ENCODE measurements around the gene LONRF2. TPM values are rescaled to one million over a fixed set of nuclear protein-coding genes. Genes with fewer than 3 reads are reported as not detected.

The LONRF2 gene
- total RNA-seq, 1 experiment from 2014 or later, result 1.6 TPM

DNA sequence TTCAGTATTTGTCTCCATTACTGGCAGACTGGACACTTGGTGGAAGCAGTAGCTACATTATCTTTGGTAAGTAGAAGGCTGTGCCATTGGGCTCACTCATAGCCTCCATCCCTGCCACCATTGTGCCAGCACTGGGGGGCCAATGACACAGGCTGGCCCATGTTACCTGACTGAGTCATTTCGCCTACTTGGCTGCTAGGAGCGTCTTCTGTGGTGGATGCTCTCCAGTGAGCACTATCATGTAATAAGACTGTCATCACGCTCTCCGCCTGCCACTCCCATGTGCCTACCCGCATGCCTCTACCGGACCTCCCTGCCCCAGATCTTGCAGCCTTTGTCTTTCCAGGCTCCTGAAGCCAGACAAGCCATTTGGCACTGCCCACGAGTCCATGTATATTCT lies 56.2 kb downstream of the LONRF2 start (continued):
- TF ChIP-seq EGR1 (IDR thresholded peaks at IDR 0.05; ENCODE audit: low read depth) (no peak), EZH2 (IDR thresholded peaks at IDR 0.05) (no peak), JUND (IDR thresholded peaks at IDR 0.05) (no peak), SP1 (IDR thresholded peaks at IDR 0.05; ENCODE audit: low read depth) (no peak), TCF7L2 (IDR thresholded peaks at IDR 0.05; ENCODE audit: borderline replicate concordance, extremely low read depth, insufficient read depth, insufficient read length) (no peak), RAD21 (IDR thresholded peaks at IDR 0.05; ENCODE audit: low read depth) (no peak), POLR2AphosphoS5 (IDR thresholded peaks at IDR 0.05; ENCODE audit: low read depth, low read length) (no peak)
- TF ChIP-seq, protein P1, sequence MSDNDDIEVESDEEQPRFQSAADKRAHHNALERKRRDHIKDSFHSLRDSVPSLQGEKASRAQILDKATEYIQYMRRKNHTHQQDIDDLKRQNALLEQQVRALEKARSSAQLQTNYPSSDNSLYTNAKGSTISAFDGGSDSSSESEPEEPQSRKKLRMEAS (IDR thresholded peaks at IDR 0.05), result no peak

DNA sequence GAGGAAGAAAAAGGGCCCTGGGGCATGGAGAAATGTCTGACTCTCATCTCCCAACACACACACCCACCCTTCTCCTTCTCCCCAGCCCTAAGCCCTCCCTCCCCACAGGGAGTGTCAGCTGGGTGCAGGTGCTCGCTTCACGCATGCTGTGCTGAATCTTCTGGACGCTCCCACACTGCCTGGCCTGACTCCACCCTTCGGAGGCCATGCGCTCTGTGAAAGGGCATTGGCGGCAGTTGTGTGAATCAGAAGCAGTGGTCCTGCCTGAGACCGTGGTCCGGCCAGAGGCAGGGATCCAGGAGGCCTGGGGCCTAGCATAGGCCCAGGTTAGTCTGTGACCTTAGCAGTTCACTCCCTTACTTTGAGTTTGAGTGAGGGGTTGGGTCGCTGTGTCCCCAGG lies 57.1 kb downstream of the LONRF2 start:
- ChIA-PET POLR2A (no interaction called here), CTCF (interaction anchor here (7.1 kb wide), 1 partner anchor 115 kb away, joined by 147 read pairs; no protein-coding TSS in a partner anchor)
- BruUV-seq (replicated peaks), result no TSS peak

More for the DNA sequence above, 57.1 kb downstream of the LONRF2 start:
- Histone ChIP-seq H3K36me3 (ENCODE audit: control insufficient read depth in 1 of 2, insufficient read depth in 2 of 2, low read length in 2 of 2) (no peaks in the 10 kb centered on the region), H3K79me2 (ENCODE audit: insufficient read depth, low read length) (no peaks in the 10 kb centered on the region), H3K27ac (ENCODE audit: low read depth, low read length) (no peak overlapping the region), H3K4me3 (replicated peaks in 1 of 2; ENCODE audit: low read depth in 1 of 2, low read length in 2 of 2) (no peak overlapping the region), H3K27me3 (ENCODE audit: insufficient read depth, low read length) (no peaks in the 10 kb centered on the region), H3K4me2 (ENCODE audit: low read length) (no peak overlapping the region), H2AFZ (ENCODE audit: low read depth, low read length, poor library complexity, severe bottlenecking) (no peak overlapping the region), H3K4me1 (ENCODE audit: control insufficient read depth in 1 of 2, insufficient read depth in 2 of 2, low read length in 2 of 2) (0 out of 4 replicates have a peak, but pooled peaks cover 0 to 6% of the 10 kb centered on the region in 2 experiments), H3K9me3 (ENCODE audit: control insufficient read depth in 1 of 2, insufficient read depth in 1 of 2, low read depth in 1 of 2, low read length in 2 of 2) (peaks cover 0 to 3% of the 10 kb centered on the region in 2 experiments; a peak in 1 of 4 replicates), H3K9ac (ENCODE audit: low read length) (no peak overlapping the region), H4K20me1 (ENCODE audit: insufficient read depth) (no peaks in the 10 kb centered on the region), H3K9me2 (ENCODE audit: insufficient read depth) (no peaks in the 10 kb centered on the region)
- DNase-seq (ENCODE audit: low read depth, low spot score), result no peak
- ATAC-seq, result no peak
- no peak for TF ChIP-seq JUND (IDR thresholded peaks at IDR 0.05)
- no peak for TF ChIP-seq SRF (IDR thresholded peaks at IDR 0.05; ENCODE audit: low read depth)
- TF ChIP-seq, protein P2, sequence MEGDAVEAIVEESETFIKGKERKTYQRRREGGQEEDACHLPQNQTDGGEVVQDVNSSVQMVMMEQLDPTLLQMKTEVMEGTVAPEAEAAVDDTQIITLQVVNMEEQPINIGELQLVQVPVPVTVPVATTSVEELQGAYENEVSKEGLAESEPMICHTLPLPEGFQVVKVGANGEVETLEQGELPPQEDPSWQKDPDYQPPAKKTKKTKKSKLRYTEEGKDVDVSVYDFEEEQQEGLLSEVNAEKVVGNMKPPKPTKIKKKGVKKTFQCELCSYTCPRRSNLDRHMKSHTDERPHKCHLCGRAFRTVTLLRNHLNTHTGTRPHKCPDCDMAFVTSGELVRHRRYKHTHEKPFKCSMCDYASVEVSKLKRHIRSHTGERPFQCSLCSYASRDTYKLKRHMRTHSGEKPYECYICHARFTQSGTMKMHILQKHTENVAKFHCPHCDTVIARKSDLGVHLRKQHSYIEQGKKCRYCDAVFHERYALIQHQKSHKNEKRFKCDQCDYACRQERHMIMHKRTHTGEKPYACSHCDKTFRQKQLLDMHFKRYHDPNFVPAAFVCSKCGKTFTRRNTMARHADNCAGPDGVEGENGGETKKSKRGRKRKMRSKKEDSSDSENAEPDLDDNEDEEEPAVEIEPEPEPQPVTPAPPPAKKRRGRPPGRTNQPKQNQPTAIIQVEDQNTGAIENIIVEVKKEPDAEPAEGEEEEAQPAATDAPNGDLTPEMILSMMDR (IDR thresholded peaks at IDR 0.05 in 2 of 3, conservative IDR thresholded peaks at IDR 0.05 in 1 of 3; ENCODE audit: borderline replicate concordance in 1 of 3, insufficient read depth in 1 of 3, low read depth in 2 of 3, low read length in 2 of 3), result no peak
- no peak for TF ChIP-seq ZFX (IDR thresholded peaks at IDR 0.05)
- no peak for TF ChIP-seq TCF7L2 (IDR thresholded peaks at IDR 0.05; ENCODE audit: borderline replicate concordance, extremely low read depth, insufficient read depth, insufficient read length)
- RAD21 ChIA-PET (ENCODE audit: low non-redundant PET in 1 of 2, low total read pairs in 2 of 2, uncharacterized antibody in 2 of 2, unreplicated experiment in 2 of 2), result interaction anchor here in 1 of 2 experiments (1.2 kb wide), 1 partner anchor 26 kb away, joined by 3 read pairs; no protein-coding TSS in a partner anchor
- intact Hi-C loops (cut with micrococcal nuclease), result loop anchor here (10.0 kb wide), 1 partner anchor 300 kb away; the partner anchor contains the start of gene PDCL3

All from HCT116 (cell line).